Smooth muscle cell of the umbilical artery (primary cell): ENCODE measurements around the gene ASCL2. TPM values are rescaled to one million over a fixed set of nuclear protein-coding genes. Genes with fewer than 3 reads are reported as not detected.

Experiments
- total RNA-seq: library from RNA; depleted of rRNA; stranded (reverse); fragments of >200 nt; gene quantifications from 2 replicates; pipeline ENCODE4 v1.2.3, GENCODE V29; 2014

Gene ASCL2
- total RNA-seq, result not detected in 2 replicates

GRCh38 chr11:2270322-2271076, at the start of gene ASCL2:
ASCL2 (minus strand) TSS chr11:2270588; CDS start chr11:2270332, 256 bp downstream.

GRCh38 chr11:2301631-2302305, 31.4 kb upstream of the ASCL2 start, which contains the start of the genes C11orf21 and TSPAN32:
C11orf21 (minus strand) TSS chr11:2301918; CDS start chr11:2301808, 110 bp downstream.
TSPAN32 (plus strand) TSS chr11:2302013; CDS start chr11:2302150, 137 bp downstream.

Other genes with a start within 250 kb of the ASCL2 start
- under 0.01 and 1.5 TPM in 2 replicates for gene IGF2, start 131.2 kb downstream of the ASCL2 start, total RNA-seq
- not detected in 2 replicates for gene INS, start 109.4 kb downstream of the ASCL2 start, total RNA-seq
- gene TH, start 98.8 kb downstream of the ASCL2 start, total RNA-seq, result not detected in 2 replicates
- gene C11orf21, start 31.3 kb upstream of the ASCL2 start, total RNA-seq, result not detected in 2 replicates
- 0.30 TPM in 1 of 2 replicates, not detected in the other for gene TSPAN32, start 31.4 kb upstream of the ASCL2 start, total RNA-seq
- 390 and 393 TPM in 2 replicates for gene CD81, start 106.7 kb upstream of the ASCL2 start, total RNA-seq
- gene TSSC4, start 130.2 kb upstream of the ASCL2 start, total RNA-seq, result 41.4 and 46.0 TPM in 2 replicates
- gene TRPM5, start 173.9 kb upstream of the ASCL2 start, total RNA-seq, result not detected in 2 replicates
- gene KCNQ1, start 174.4 kb upstream of the ASCL2 start, total RNA-seq, result not detected in 2 replicates